IMR-90 (cell line): Measurements from ENCODE around the gene EBI3. TPM values are rescaled to one million over a fixed set of nuclear protein-coding genes. Genes with fewer than 3 reads are reported as not detected.
A peak's percentile ranks its signal among the peaks of the same experiment; 100 is the strongest.
"Not testable (repeated sequence)": the region's sequence is repeated elsewhere in the genome, so short reads cannot be mapped to it uniquely, and the experiment has no call there.

Experiments used
- ATAC-seq: fragments of 200-7000 bp; cut with Tn5 transposase; 2 replicates; pipeline ENCODE4 v1.9.1; 2020; ENCODE audit warnings: low read depth, mild to moderate bottlenecking, moderate library complexity
- BruUV-seq: library from RNA; stranded (reverse); fragments of 400-500 nt; replicated peaks from 2 replicates; lab custom pipeline; 2021; lab: Mats Ljungman, UMichigan
- CTCF ChIA-PET: fragments of 300-600 bp; formaldehyde crosslinking; extraction: SDS; loops from one replicate; lab custom pipeline; 2021; ENCODE audit warnings: antibody characterized with exemption; lab: Yijun Ruan, JAX
- POLR2A ChIA-PET: fragments of 300-600 bp; sonication (Branson Sonifier 250); formaldehyde crosslinking; loops from one replicate; lab custom pipeline; 2022; ENCODE audit warnings: antibody characterized with exemption; ENCODE audit not compliant: unreplicated experiment; lab: Charles Lee
- DNase-seq: peaks from one replicate; pipeline ENCODE4 v3.0.0; 2013
- H2AFZ ChIP-seq: replicated peaks from 2 replicates; pipeline ENCODE3; 2013; ENCODE audit warnings: low read length, mild to moderate bottlenecking; ENCODE audit not compliant: poor library complexity
- H2AK5ac ChIP-seq: 2 replicates; pipeline ENCODE4 v1.6.1; 2013; ENCODE audit warnings: low read depth, low read length, inconsistent platforms
- H2AK9ac ChIP-seq: replicated peaks from 2 replicates; pipeline ENCODE3; 2013; ENCODE audit warnings: mild to moderate bottlenecking, low read depth, low read length, moderate library complexity; ENCODE audit not compliant: poor library complexity
- H2BK120ac ChIP-seq: 2 replicates; pipeline ENCODE4 v1.6.1; 2013; ENCODE audit warnings: low read depth, low read length, inconsistent platforms
- H2BK15ac ChIP-seq: 3 replicates; pipeline ENCODE4 v1.6.1; 2013; ENCODE audit warnings: low read depth, low read length, inconsistent platforms
- H2BK20ac ChIP-seq: 2 replicates; pipeline ENCODE4 v1.6.1; 2013; ENCODE audit warnings: low read depth, mild to moderate bottlenecking, inconsistent platforms, low read length, moderate library complexity
- H2BK5ac ChIP-seq: 2 replicates; pipeline ENCODE4 v1.6.1; 2013; ENCODE audit warnings: mild to moderate bottlenecking, low read depth, low read length, inconsistent platforms; ENCODE audit not compliant: poor library complexity, severe bottlenecking
- H3K14ac ChIP-seq: replicated peaks from 2 replicates; pipeline ENCODE4 v1.6.1; 2013; ENCODE audit warnings: low read depth, low read length, inconsistent platforms
- H3K18ac ChIP-seq: 2 replicates; pipeline ENCODE4 v1.6.1; 2013; ENCODE audit warnings: low read depth, low read length, control low read depth
- H3K23ac ChIP-seq: 2 replicates; pipeline ENCODE4 v1.6.1; 2013; ENCODE audit warnings: low read depth, low read length, inconsistent platforms
- H3K27ac ChIP-seq: 2 replicates; pipeline ENCODE4 v1.5.1; 2013; ENCODE audit warnings: mild to moderate bottlenecking, control low read depth, low read length; ENCODE audit not compliant: insufficient read depth
- H3K27me3 ChIP-seq: 2 replicates; pipeline ENCODE4 v1.6.1; 2013; ENCODE audit warnings: low read length; ENCODE audit not compliant: control insufficient read depth, insufficient read depth
- H3K36me3 ChIP-seq: 2 replicates; pipeline ENCODE4 v1.6.1; 2013; ENCODE audit warnings: low read length, mixed read lengths; ENCODE audit not compliant: control insufficient read depth, insufficient read depth
- H3K4ac ChIP-seq: 2 replicates; pipeline ENCODE4 v1.6.1; 2013; ENCODE audit warnings: low read depth, low read length, inconsistent platforms
- H3K4me1 ChIP-seq: 2 replicates; pipeline ENCODE4 v1.6.1; 2013; ENCODE audit warnings: low read length, mixed read lengths; ENCODE audit not compliant: control insufficient read depth, insufficient read depth
- H3K4me2 ChIP-seq: 2 replicates; pipeline ENCODE4 v1.6.1; 2013; ENCODE audit warnings: low read depth, mild to moderate bottlenecking, control low read depth, low read length, moderate library complexity
- H3K4me3 ChIP-seq: 2 replicates; pipeline ENCODE4 v1.5.1; 2013; ENCODE audit warnings: low read depth, mild to moderate bottlenecking, control low read depth, low read length, moderate library complexity; ENCODE audit not compliant: insufficient read depth
- H3K56ac ChIP-seq: 2 replicates; pipeline ENCODE4 v1.6.1; 2013; ENCODE audit warnings: low read length, inconsistent platforms; ENCODE audit not compliant: insufficient read depth; ENCODE audit errors: extremely low read depth
- H3K79me1 ChIP-seq, 2 experiments: 2 replicates each; pipeline ENCODE4 v1.6.1; 2013; ENCODE audit warnings: low read length in 2 of 2, inconsistent platforms in 1 of 2, low read depth in 1 of 2
- H3K9ac ChIP-seq: 2 replicates; pipeline ENCODE4 v1.6.1; 2013; ENCODE audit warnings: low read depth, low read length, control low read depth
- H3K9me1 ChIP-seq: 2 replicates; pipeline ENCODE4 v1.6.1; 2013; ENCODE audit warnings: low read length, inconsistent platforms; ENCODE audit not compliant: insufficient read depth
- H3K9me3 ChIP-seq: 2 replicates; pipeline ENCODE4 v1.6.1; 2013; ENCODE audit warnings: low read length; ENCODE audit not compliant: control insufficient read depth, insufficient read depth
- H4K20me1 ChIP-seq: 2 replicates; pipeline ENCODE4 v1.6.1; 2013; ENCODE audit warnings: low read length, inconsistent platforms; ENCODE audit not compliant: insufficient read depth
- H4K5ac ChIP-seq: 2 replicates; pipeline ENCODE4 v1.6.1; 2013; ENCODE audit warnings: mild to moderate bottlenecking, low read depth, low read length, control low read depth
- H4K8ac ChIP-seq, 2 experiments: 2 replicates each; pipeline ENCODE4 v1.6.1; 2013; ENCODE audit warnings: low read depth in 2 of 2, low read length in 2 of 2, control low read depth in 1 of 2, inconsistent platforms in 1 of 2
- H4K91ac ChIP-seq: 2 replicates; pipeline ENCODE4 v1.6.1; 2013; ENCODE audit warnings: low read depth, low read length, inconsistent platforms; ENCODE audit not compliant: insufficient read depth
- WGBS, 2 experiments: methylation state at CpG; one replicate each; pipeline versions ENCODE4 v1.1.5 to v1.1.7; 2013; ENCODE audit warnings: missing lambda C conversion rate in 2 of 2; ENCODE audit not compliant: insufficient read length in 1 of 2; ENCODE audit errors: extremely low coverage in 2 of 2; 5-methylcytosine and 5-hydroxymethylcytosine counted together
- dilution Hi-C: fragments of 300-500 bp; cut with HindIII; formaldehyde crosslinking; loops from one replicate; pipeline ENCODE4 v1.14.3; 2018; ENCODE audit warnings: low sequenced_read_pairs; ENCODE audit not compliant: unreplicated experiment
- in situ Hi-C: fragments of 300-500 bp; cut with MboI; formaldehyde crosslinking; loops from 3 replicates; pipeline ENCODE4 v1.14.3; 2019; ENCODE audit warnings: low sequenced_read_pairs, inconsistent platforms, mixed read lengths
- intact Hi-C: fragments of 100-400 bp; cut with micrococcal nuclease; formaldehyde crosslinking; loops from 2 replicates; pipeline ENCODE4 v1.10.0; 2022
- polyA plus RNA-seq, 3 experiments: library from polyadenylated mRNA; depleted of rRNA; stranded (reverse); fragments of >200 nt; gene quantifications; 2 replicates each; pipeline ENCODE4 v1.2.3, GENCODE V29; 2012; ENCODE audit warnings: low replicate concordance in 1 of 3
- total RNA-seq: library from RNA; depleted of rRNA; stranded (reverse); fragments of >200 nt; gene quantifications from 2 replicates; pipeline ENCODE4 v1.2.3, GENCODE V29; 2012

Gene EBI3
- total and polyA plus RNA-seq, 2 of the 4 experiments (the other 2 are of a cell fraction), result 0.36 to 2.7 TPM

GRCh38 chr19:4245938-4246337, 16.6 kb downstream of the EBI3 start:
- H2BK15ac ChIP-seq, H3K56ac ChIP-seq, in situ Hi-C loops, H3K4ac ChIP-seq, H3K27me3 ChIP-seq, H2AK5ac ChIP-seq, POLR2A ChIA-PET, H3K14ac ChIP-seq, DNase-seq, H3K4me3 ChIP-seq, CTCF ChIA-PET, BruUV-seq, H3K9ac ChIP-seq, H4K91ac ChIP-seq, H2BK120ac ChIP-seq, H2AFZ ChIP-seq, H2BK5ac ChIP-seq, H3K27ac ChIP-seq, H2AK9ac ChIP-seq, H3K4me1 ChIP-seq, intact Hi-C loops, H3K4me2 ChIP-seq, H3K23ac ChIP-seq, H4K20me1 ChIP-seq, H3K18ac ChIP-seq, H3K9me3 ChIP-seq, ATAC-seq, dilution Hi-C loops, H2BK20ac ChIP-seq, H3K9me1 ChIP-seq: not testable (repeated sequence)
- Histone ChIP-seq H3K79me1 (peaks cover 13 to 17% of the 10 kb centered on the region in 2 experiments; a peak in 3 of 4 replicates), H3K36me3 (peaks cover 14% of the 10 kb centered on the region), H4K5ac (peak overlapping the region; percentile 94), H4K8ac (peak overlapping the region; percentile 99)
- no CpG with 5 or more reads among the region's 6 CpGs for WGBS, 2 experiments
